Caco-2 (cell line): ENCODE results near the gene EPSTI1. TPM values are rescaled to one million over a fixed set of nuclear protein-coding genes. Genes with fewer than 3 reads are reported as not detected.

Source experiments
- BruUV-seq: library from RNA; stranded (reverse); fragments of 400-500 nt; replicated peaks from 2 replicates; lab custom pipeline; 2021; lab: Mats Ljungman, UMichigan
- CTCF ChIA-PET: fragments of 300-600 bp; sonication (Branson Sonifier 250); formaldehyde crosslinking; loops from one replicate; lab custom pipeline; 2022; ENCODE audit warnings: antibody characterized with exemption; lab: Charles Lee
- POLR2A ChIA-PET: fragments of 300-600 bp; sonication (Branson Sonifier 250); formaldehyde crosslinking; loops from one replicate; lab custom pipeline; 2022; ENCODE audit warnings: antibody characterized with exemption; lab: Charles Lee
- DNase-seq, 2 experiments: peaks; one replicate each; pipeline versions ENCODE4 v3.0.0 to v3.0.0-alpha.2; 2020 to 2022
- H3K27me3 ChIP-seq: replicated peaks from 2 replicates; pipeline ENCODE4 v1.6.0; 2011; ENCODE audit warnings: low read length; ENCODE audit not compliant: control insufficient read depth, insufficient read depth
- H3K36me3 ChIP-seq: 2 replicates; pipeline ENCODE4 v1.5.1; 2011; ENCODE audit warnings: low read length; ENCODE audit not compliant: control insufficient read depth, insufficient read depth
- H3K4me1 ChIP-seq: fragments of 250-450 bp; sonication (Bioruptor Pico); 2 replicates; pipeline ENCODE4 v1.5.1; 2020; ENCODE audit warnings: mild to moderate bottlenecking
- H3K4me3 ChIP-seq: 2 replicates; pipeline ENCODE4 v1.5.1; 2011; ENCODE audit warnings: low read depth, mild to moderate bottlenecking, control low read depth, low read length
- H3K9me3 ChIP-seq: fragments of 250-450 bp; sonication (Bioruptor Pico); 2 replicates; pipeline ENCODE4 v1.5.1; 2020; ENCODE audit warnings: mild to moderate bottlenecking, moderate library complexity
- H3K27ac Mint-ChIP-seq: one replicate; pipeline ENCODE4 v1.8.0; 2022; ENCODE audit warnings: mixed read lengths; ENCODE audit not compliant: unreplicated experiment
- H3K27me3 Mint-ChIP-seq: one replicate; pipeline ENCODE4 v1.8.0; 2022; ENCODE audit warnings: mixed read lengths; ENCODE audit not compliant: insufficient read depth, unreplicated experiment
- H3K36me3 Mint-ChIP-seq: one replicate; pipeline ENCODE4 v1.8.0; 2022; ENCODE audit warnings: mild to moderate bottlenecking, mixed read lengths; ENCODE audit not compliant: insufficient read depth, unreplicated experiment
- H3K4me1 Mint-ChIP-seq: one replicate; pipeline ENCODE4 v1.8.0; 2022; ENCODE audit warnings: low read depth, mixed read lengths; ENCODE audit not compliant: unreplicated experiment
- H3K4me3 Mint-ChIP-seq: one replicate; pipeline ENCODE4 v1.8.0; 2022; ENCODE audit warnings: mild to moderate bottlenecking, moderate library complexity, mixed read lengths; ENCODE audit not compliant: unreplicated experiment
- H3K9me3 Mint-ChIP-seq: one replicate; pipeline ENCODE4 v1.8.0; 2022; ENCODE audit warnings: mixed read lengths; ENCODE audit not compliant: unreplicated experiment
- CTCF ChIP-seq, 2 experiments: fragments of 200-600 bp in 1 of 2; IDR thresholded peaks; 1 replicate in 1 of 2; 2 replicates in 1 of 2; pipeline versions ENCODE4 v1.5.1 to v1.8.0; 2011 to 2022; ENCODE audit warnings: antibody characterized with exemption in 1 of 2, control low read depth in 1 of 2, inconsistent platforms in 1 of 2, low read depth in 1 of 2, low read length in 1 of 2, mild to moderate bottlenecking in 1 of 2, moderate library complexity in 1 of 2; ENCODE audit not compliant: insufficient read depth in 1 of 2, severe bottlenecking in 1 of 2, unreplicated experiment in 1 of 2
- intact Hi-C: fragments of 100-400 bp; cut with micrococcal nuclease; formaldehyde crosslinking; loops from one replicate; pipeline ENCODE4 v1.10.0; 2022; ENCODE audit not compliant: unreplicated experiment
- total RNA-seq: library from RNA; stranded (reverse); gene quantifications from 2 replicates; pipeline ENCODE4 v1.2.3, GENCODE V29; 2022

The EPSTI1 gene
- total RNA-seq, 1 experiment from 2014 or later, result 86.5 TPM

- ChIA-PET CTCF (no interaction called here), POLR2A (no interaction called here)
- peaks cover 10% of the 10 kb centered on the region; the same call in 1 of the 2 replicates for H3K4me1 ChIP-seq
- H3K27me3 Mint-ChIP-seq, result no peaks in the 10 kb centered on the region
- H3K36me3 ChIP-seq, result no peaks in the 10 kb centered on the region
- H3K36me3 Mint-ChIP-seq, result no peaks in the 10 kb centered on the region
- no peak overlapping the region for H3K27ac Mint-ChIP-seq
- H3K4me3 Mint-ChIP-seq, result no peak overlapping the region
- DNase-seq, result no peak
- intact Hi-C loops, result no loop called here
- no peaks in the 10 kb centered on the region for H3K9me3 Mint-ChIP-seq
- no TSS peak for BruUV-seq
- H3K4me1 Mint-ChIP-seq, result peaks cover 9% of the 10 kb centered on the region
- H3K9me3 ChIP-seq, result no peaks in the 10 kb centered on the region
- no peak for TF ChIP-seq CTCF (IDR thresholded peaks at IDR 0.05; ENCODE audit: insufficient read depth in 1 of 2, low read depth in 1 of 2, low read length in 1 of 2, severe bottlenecking in 1 of 2, unreplicated experiment in 1 of 2)
- H3K4me3 ChIP-seq, result no peak overlapping the region
- H3K27me3 ChIP-seq, result no peaks in the 10 kb centered on the region
These were observed 119.0 kb downstream of the EPSTI1 start for GRCh38 chr13:42873081-42873480.

- DNase-seq, result no peak
- H3K27me3 ChIP-seq, result no peaks in the 10 kb centered on the region
- no peaks in the 10 kb centered on the region for H3K4me1 ChIP-seq
- no peaks in the 10 kb centered on the region for H3K36me3 Mint-ChIP-seq
- peaks cover 3% of the 10 kb centered on the region for H3K27me3 Mint-ChIP-seq
- CTCF ChIA-PET, result interaction anchor here (0.7 kb wide), 1 partner anchor 165 kb away, joined by 6 read pairs; no protein-coding TSS in a partner anchor
- intact Hi-C loops, result no loop called here
- TF ChIP-seq CTCF (IDR thresholded peaks at IDR 0.05; ENCODE audit: insufficient read depth in 1 of 2, low read depth in 1 of 2, low read length in 1 of 2, severe bottlenecking in 1 of 2, unreplicated experiment in 1 of 2), result no peak
- H3K4me3 ChIP-seq, result no peak overlapping the region
- POLR2A ChIA-PET, result no interaction called here
- H3K4me1 Mint-ChIP-seq, result no peaks in the 10 kb centered on the region
- no peaks in the 10 kb centered on the region for H3K9me3 Mint-ChIP-seq
- no TSS peak for BruUV-seq
- H3K36me3 ChIP-seq, result no peaks in the 10 kb centered on the region
- H3K27ac Mint-ChIP-seq, result no peak overlapping the region
- no peaks in the 10 kb centered on the region for H3K9me3 ChIP-seq
- no peak overlapping the region for H3K4me3 Mint-ChIP-seq
These were observed 124.8 kb downstream of the EPSTI1 start for GRCh38 chr13:42867232-42867631.

GRCh38 chr13:42865768-42866102 is 126.3 kb downstream of the EPSTI1 start:
- no peak for DNase-seq
- H3K9me3 ChIP-seq, result no peaks in the 10 kb centered on the region
- ChIA-PET CTCF (no interaction called here), POLR2A (no interaction called here)
- Mint-ChIP-seq H3K9me3 (no peaks in the 10 kb centered on the region), H3K4me3 (no peak overlapping the region), H3K4me1 (no peaks in the 10 kb centered on the region), H3K36me3 (no peaks in the 10 kb centered on the region), H3K27me3 (peaks cover 3% of the 10 kb centered on the region), H3K27ac (no peak overlapping the region)
- H3K27me3 ChIP-seq, result no peaks in the 10 kb centered on the region
- intact Hi-C loops, result no loop called here
- BruUV-seq, result no TSS peak
- H3K4me3 ChIP-seq, result no peak overlapping the region
- H3K4me1 ChIP-seq, result no peaks in the 10 kb centered on the region
- no peaks in the 10 kb centered on the region for H3K36me3 ChIP-seq
- no peak for TF ChIP-seq CTCF (IDR thresholded peaks at IDR 0.05; ENCODE audit: insufficient read depth in 1 of 2, low read depth in 1 of 2, low read length in 1 of 2, severe bottlenecking in 1 of 2, unreplicated experiment in 1 of 2)
